ENCODE results near the gene GALNT18. TPM values are rescaled to one million over a fixed set of nuclear protein-coding genes. Genes with fewer than 3 reads are reported as not detected.

The GALNT18 gene
- total and polyA plus RNA-seq, 2 donors (not counting 3 experiments of a cell fraction or from before 2014, with no cell fraction given) = 0.17 to 0.18 TPM

DNA sequence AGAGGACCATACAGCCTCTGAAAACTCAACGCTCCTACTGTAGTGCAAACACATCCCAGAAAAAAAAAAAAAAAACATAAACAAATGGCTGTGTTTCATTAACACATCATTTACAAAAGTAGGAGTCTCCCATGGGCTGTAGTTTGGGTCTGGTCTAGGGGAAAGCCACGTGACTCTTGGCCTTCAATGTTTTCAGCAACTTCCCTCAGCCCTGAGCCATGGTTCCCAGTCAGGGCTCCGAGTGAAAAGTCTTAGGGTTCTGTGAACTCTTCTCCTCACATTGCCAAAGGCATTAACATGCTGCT is 327.3 kb downstream of the GALNT18 start:
- Histone ChIP-seq H2AFZ (ENCODE audit: low read depth, low read length) (no peak overlapping the region), H3K27me3 (ENCODE audit: control insufficient read depth in 2 of 2, insufficient read depth in 2 of 2, low read length in 2 of 2) (no peaks in the 10 kb centered on the region), H3K9me3 (replicated peaks; ENCODE audit: control insufficient read depth, insufficient read depth, low read length) (no peaks in the 10 kb centered on the region), H3K4me2 (ENCODE audit: insufficient read depth, low read length) (no peak overlapping the region), H3K9ac (replicated peaks; ENCODE audit: extremely low read depth, insufficient read depth, low read length) (no peak overlapping the region), H3K4me1 (ENCODE audit: control insufficient read depth, extremely low read depth, insufficient read depth, low read length) (no peaks in the 10 kb centered on the region), H4K20me1 (replicated peaks; ENCODE audit: control insufficient read depth, extremely low read depth, insufficient read depth, low read length) (no peaks in the 10 kb centered on the region), H3K4me3 (replicated peaks in 1 of 3; ENCODE audit: insufficient read depth in 1 of 3, low read depth in 1 of 3, low read length in 3 of 3) (no peak overlapping the region), H3K9me1 (replicated peaks; ENCODE audit: control insufficient read depth, extremely low read depth, insufficient read depth, low read length) (no peaks in the 10 kb centered on the region), H3K36me3 (ENCODE audit: control insufficient read depth in 2 of 2, extremely low read depth in 1 of 2, insufficient read depth in 2 of 2, low read length in 2 of 2) (no peaks in the 10 kb centered on the region), H3K79me2 (ENCODE audit: control insufficient read depth, insufficient read depth, low read length) (no peaks in the 10 kb centered on the region), H3K27ac (ENCODE audit: insufficient read depth, low read depth, low read length) (no peak overlapping the region)
- POLR2A ChIA-PET = no interaction called here
- CTCF ChIA-PET = no interaction called here
- DNase-seq (ENCODE audit: low read depth, low spot score) (no peak), FAIRE-seq (no peak)
- intact Hi-C loops (cut with micrococcal nuclease) = no loop called here
- BruUV-seq (replicated peaks) = no TSS peak
- dilution Hi-C loops (cut with MboI; ENCODE audit: extremely low pct_ligation_motif_present, low sequenced_read_pairs) = no loop called here
- TF ChIP-seq POLR2A (IDR thresholded peaks at IDR 0.05; ENCODE audit: low read depth, low read length) = no peak

DNA sequence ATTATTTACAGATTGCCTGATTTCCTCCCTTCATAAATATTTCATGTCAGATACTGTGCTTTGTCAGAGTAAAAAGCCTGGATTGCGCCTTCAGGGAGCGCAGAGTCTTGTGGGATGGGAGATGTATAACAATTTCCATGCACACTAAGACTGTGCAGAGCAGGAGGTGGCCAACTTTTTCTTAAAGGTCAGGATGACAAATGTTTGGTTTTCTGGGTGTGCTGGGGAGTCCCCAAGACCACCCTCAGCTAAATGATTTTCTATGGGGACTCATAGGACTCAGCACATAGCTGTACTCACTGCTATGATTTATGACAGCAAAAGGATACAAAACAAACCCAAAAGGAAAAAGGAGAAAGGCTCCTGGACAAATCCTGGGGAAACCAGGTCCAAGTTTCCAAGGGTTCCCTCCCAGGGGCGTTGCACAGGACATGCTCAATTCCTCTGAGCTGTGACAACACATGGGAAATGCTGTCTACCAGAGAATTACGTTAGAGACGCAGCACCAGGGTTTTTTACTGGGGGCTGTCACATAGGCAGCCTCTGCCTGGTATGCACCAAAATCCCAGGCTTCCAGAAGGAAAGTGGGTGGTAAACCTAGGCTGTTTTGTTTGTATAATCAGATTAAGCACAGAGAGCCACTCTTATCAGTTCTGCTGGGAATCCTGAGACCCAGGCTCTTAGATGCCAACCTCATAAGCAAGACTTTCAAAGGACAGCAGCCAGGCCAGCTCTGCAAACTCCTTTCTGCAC is 327.8 kb downstream of the GALNT18 start:
- Histone ChIP-seq H3K4me2 (ENCODE audit: insufficient read depth, low read length) (no peak overlapping the region), H3K79me2 (ENCODE audit: control insufficient read depth, insufficient read depth, low read length) (no peaks in the 10 kb centered on the region), H3K27ac (ENCODE audit: insufficient read depth, low read depth, low read length) (no peak overlapping the region), H3K4me3 (replicated peaks in 1 of 3; ENCODE audit: insufficient read depth in 1 of 3, low read depth in 1 of 3, low read length in 3 of 3) (no peak overlapping the region), H4K20me1 (replicated peaks; ENCODE audit: control insufficient read depth, extremely low read depth, insufficient read depth, low read length) (no peaks in the 10 kb centered on the region), H2AFZ (ENCODE audit: low read depth, low read length) (no peak overlapping the region), H3K9me3 (replicated peaks; ENCODE audit: control insufficient read depth, insufficient read depth, low read length) (no peaks in the 10 kb centered on the region), H3K36me3 (ENCODE audit: control insufficient read depth in 2 of 2, extremely low read depth in 1 of 2, insufficient read depth in 2 of 2, low read length in 2 of 2) (no peaks in the 10 kb centered on the region), H3K9me1 (replicated peaks; ENCODE audit: control insufficient read depth, extremely low read depth, insufficient read depth, low read length) (no peaks in the 10 kb centered on the region), H3K27me3 (ENCODE audit: control insufficient read depth in 2 of 2, insufficient read depth in 2 of 2, low read length in 2 of 2) (no peaks in the 10 kb centered on the region), H3K4me1 (ENCODE audit: control insufficient read depth, extremely low read depth, insufficient read depth, low read length) (no peaks in the 10 kb centered on the region), H3K9ac (replicated peaks; ENCODE audit: extremely low read depth, insufficient read depth, low read length) (no peak overlapping the region)
- dilution Hi-C loops (cut with MboI; ENCODE audit: extremely low pct_ligation_motif_present, low sequenced_read_pairs) (no loop called here), intact Hi-C loops (cut with micrococcal nuclease) (no loop called here)
- BruUV-seq (replicated peaks) = no TSS peak
- POLR2A ChIA-PET = no interaction called here
- CTCF ChIA-PET = interaction anchor here (1.1 kb wide), 1 partner anchor 33 kb away, joined by 4 read pairs; no protein-coding TSS in a partner anchor
- DNase-seq (ENCODE audit: low read depth, low spot score) (no peak), FAIRE-seq (no peak)
- TF ChIP-seq FOS (IDR thresholded peaks at IDR 0.05; ENCODE audit: borderline replicate concordance, insufficient read depth, low read length) (no peak), EZH2 (IDR thresholded peaks at IDR 0.05; ENCODE audit: borderline replicate concordance, low read depth, low read length, severe bottlenecking) (no peak), MYC (IDR thresholded peaks at IDR 0.05; ENCODE audit: low read depth, low read length) (no peak), JUN (IDR thresholded peaks at IDR 0.05; ENCODE audit: borderline replicate concordance, insufficient read depth, insufficient read length, low read depth) (no peak), GATA2 (IDR thresholded peaks at IDR 0.05; ENCODE audit: insufficient read depth, insufficient read length, low read depth, low read length) (no peak), POLR2A (IDR thresholded peaks at IDR 0.05; ENCODE audit: low read depth, low read length) (no peak), POLR2AphosphoS5 (IDR thresholded peaks at IDR 0.05; ENCODE audit: insufficient read depth, low read depth, low read length) (no peak)
- TF ChIP-seq, protein P1, sequence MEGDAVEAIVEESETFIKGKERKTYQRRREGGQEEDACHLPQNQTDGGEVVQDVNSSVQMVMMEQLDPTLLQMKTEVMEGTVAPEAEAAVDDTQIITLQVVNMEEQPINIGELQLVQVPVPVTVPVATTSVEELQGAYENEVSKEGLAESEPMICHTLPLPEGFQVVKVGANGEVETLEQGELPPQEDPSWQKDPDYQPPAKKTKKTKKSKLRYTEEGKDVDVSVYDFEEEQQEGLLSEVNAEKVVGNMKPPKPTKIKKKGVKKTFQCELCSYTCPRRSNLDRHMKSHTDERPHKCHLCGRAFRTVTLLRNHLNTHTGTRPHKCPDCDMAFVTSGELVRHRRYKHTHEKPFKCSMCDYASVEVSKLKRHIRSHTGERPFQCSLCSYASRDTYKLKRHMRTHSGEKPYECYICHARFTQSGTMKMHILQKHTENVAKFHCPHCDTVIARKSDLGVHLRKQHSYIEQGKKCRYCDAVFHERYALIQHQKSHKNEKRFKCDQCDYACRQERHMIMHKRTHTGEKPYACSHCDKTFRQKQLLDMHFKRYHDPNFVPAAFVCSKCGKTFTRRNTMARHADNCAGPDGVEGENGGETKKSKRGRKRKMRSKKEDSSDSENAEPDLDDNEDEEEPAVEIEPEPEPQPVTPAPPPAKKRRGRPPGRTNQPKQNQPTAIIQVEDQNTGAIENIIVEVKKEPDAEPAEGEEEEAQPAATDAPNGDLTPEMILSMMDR (IDR thresholded peaks at IDR 0.05; ENCODE audit: extremely low read depth in 1 of 2, insufficient read depth in 1 of 2, low read depth in 1 of 2, low read length in 2 of 2) = no peak

Measured in endothelial cell of umbilical vein (primary cell).